GM13977 (cell line): ENCODE data around the gene DCK.
"Not testable (repeated sequence)": the region's sequence is repeated elsewhere in the genome, so short reads cannot be mapped to it uniquely, and the experiment has no call there.

Experiments used
- DNase-seq: peaks from one replicate; pipeline ENCODE4 v3.0.0; 2012; ENCODE audit warnings: low spot score
- CTCF ChIP-seq: IDR thresholded peaks from 2 replicates; pipeline ENCODE4 v1.5.1; 2012; ENCODE audit warnings: mild to moderate bottlenecking, control low read depth; ENCODE audit not compliant: insufficient read depth; ENCODE audit errors: extremely low read depth, missing control alignments
- in situ Hi-C: fragments of 300-500 bp; cut with MboI; formaldehyde crosslinking; loops from one replicate; pipeline ENCODE4 v1.12.0; 2022; ENCODE audit warnings: low sequenced_read_pairs, low pct_unique_long_range_greater_than_20kb, mixed read lengths, inconsistent platforms; ENCODE audit not compliant: unreplicated experiment

The DCK gene

GRCh38 chr4:71008196-71008595 lies 14.7 kb downstream of the DCK start:
- in situ Hi-C loops: no loop called here
- no peak for TF ChIP-seq CTCF
- no peak for DNase-seq

- in situ Hi-C loops: no loop called here
- TF ChIP-seq CTCF: no peak
- no peak for DNase-seq
Measured at GRCh38 chr4:71009086-71009485, 15.6 kb downstream of the DCK start.

- TF ChIP-seq CTCF: peak; percentile 53
- DNase-seq: peak; percentile 43
- in situ Hi-C loops: no loop called here
Measured at GRCh38 chr4:71009890-71010588, 16.6 kb downstream of the DCK start.

GRCh38 chr4:71011451-71011850 lies 18.0 kb downstream of the DCK start:
- DNase-seq: no peak
- TF ChIP-seq CTCF: no peak
- in situ Hi-C loops: no loop called here

GRCh38 chr4:71017391-71017790 lies 23.9 kb downstream of the DCK start:
- in situ Hi-C loops, DNase-seq: not testable (repeated sequence)

- DNase-seq: no peak
- TF ChIP-seq CTCF: no peak
- in situ Hi-C loops: no loop called here
Measured at GRCh38 chr4:71020611-71021010, 27.2 kb downstream of the DCK start.

- no peak for TF ChIP-seq CTCF
- in situ Hi-C loops: no loop called here
- no peak for DNase-seq
Measured at GRCh38 chr4:71025654-71026053, 32.2 kb downstream of the DCK start.
